Measurements from ENCODE around the gene WBP11.

GRCh38 chr12:14849661-14850060 is 46.4 kb upstream of the WBP11 start:
- TF ChIP-seq NFRKB (IDR thresholded peaks at IDR 0.05) (no peak), ZFP90 (CRISPR knock-in tag; IDR thresholded peaks at IDR 0.05; ENCODE audit: borderline replicate concordance) (no peak)
